ENCODE data around the gene RDX.

RDX gene

GRCh38 chr11:110165039-110165925 is 131.1 kb downstream of the RDX start:
- no peaks in the 10 kb centered on the region for H3K27me3 ChIP-seq (ENCODE audit: low read length)
- H2AFZ ChIP-seq (ENCODE audit: low read depth, low read length, severe bottlenecking), result no peak overlapping the region
- no peak for TF ChIP-seq EZH2phosphoT487 (conservative IDR thresholded peaks at IDR 0.05; ENCODE audit: low read length)
- TF ChIP-seq CTCF (IDR thresholded peaks at IDR 0.05; ENCODE audit: insufficient read depth, low read length, poor library complexity, severe bottlenecking), result no peak
- H3K79me2 ChIP-seq (ENCODE audit: insufficient read depth, low read length), result no peaks in the 10 kb centered on the region
- no peaks in the 10 kb centered on the region for H4K20me1 ChIP-seq (ENCODE audit: low read depth, low read length)
- H3K4me2 ChIP-seq (ENCODE audit: low read depth, low read length, poor library complexity, severe bottlenecking), result no peak overlapping the region
- H3K36me3 ChIP-seq (ENCODE audit: low read length), result no peaks in the 10 kb centered on the region
- H3K4me3 ChIP-seq (ENCODE audit: insufficient read depth, low read length, poor library complexity, severe bottlenecking), result no peak overlapping the region
- no peak overlapping the region for H3K27ac ChIP-seq (ENCODE audit: low read depth, low read length)
- no peaks in the 10 kb centered on the region for H3K9me3 ChIP-seq (ENCODE audit: insufficient read depth, low read length)
- no peaks in the 10 kb centered on the region for H3F3A ChIP-seq (ENCODE audit: insufficient read depth)
- no peak overlapping the region for H3K9ac ChIP-seq (ENCODE audit: low read length)
- H3K9me2 ChIP-seq (replicated peaks; ENCODE audit: insufficient read depth, low read length), result no peaks in the 10 kb centered on the region

- no peaks in the 10 kb centered on the region for H3K36me3 ChIP-seq (ENCODE audit: low read length)
- H3K9ac ChIP-seq (ENCODE audit: low read length), result no peak overlapping the region
- no peaks in the 10 kb centered on the region for H3F3A ChIP-seq (ENCODE audit: insufficient read depth)
- no peaks in the 10 kb centered on the region for H4K20me1 ChIP-seq (ENCODE audit: low read depth, low read length)
- H2AFZ ChIP-seq (ENCODE audit: low read depth, low read length, severe bottlenecking), result no peak overlapping the region
- no peaks in the 10 kb centered on the region for H3K9me2 ChIP-seq (replicated peaks; ENCODE audit: insufficient read depth, low read length)
- TF ChIP-seq CTCF (IDR thresholded peaks at IDR 0.05; ENCODE audit: insufficient read depth, low read length, poor library complexity, severe bottlenecking), result no peak
- no peak for TF ChIP-seq EZH2phosphoT487 (conservative IDR thresholded peaks at IDR 0.05; ENCODE audit: low read length)
- no peaks in the 10 kb centered on the region for H3K79me2 ChIP-seq (ENCODE audit: insufficient read depth, low read length)
- no peaks in the 10 kb centered on the region for H3K9me3 ChIP-seq (ENCODE audit: insufficient read depth, low read length)
- H3K27me3 ChIP-seq (ENCODE audit: low read length), result no peaks in the 10 kb centered on the region
- H3K27ac ChIP-seq (ENCODE audit: low read depth, low read length), result no peak overlapping the region
- no peak overlapping the region for H3K4me2 ChIP-seq (ENCODE audit: low read depth, low read length, poor library complexity, severe bottlenecking)
- no peak overlapping the region for H3K4me3 ChIP-seq (ENCODE audit: insufficient read depth, low read length, poor library complexity, severe bottlenecking)
These were observed 134.2 kb downstream of the RDX start for GRCh38 chr11:110162216-110162615.

GRCh38 chr11:110161061-110161460 is 135.4 kb downstream of the RDX start:
- no peaks in the 10 kb centered on the region for H3K9me3 ChIP-seq (ENCODE audit: insufficient read depth, low read length)
- no peaks in the 10 kb centered on the region for H3K36me3 ChIP-seq (ENCODE audit: low read length)
- no peaks in the 10 kb centered on the region for H4K20me1 ChIP-seq (ENCODE audit: low read depth, low read length)
- no peak overlapping the region for H3K4me3 ChIP-seq (ENCODE audit: insufficient read depth, low read length, poor library complexity, severe bottlenecking)
- H3K4me2 ChIP-seq (ENCODE audit: low read depth, low read length, poor library complexity, severe bottlenecking), result no peak overlapping the region
- no peak overlapping the region for H3K9ac ChIP-seq (ENCODE audit: low read length)
- H3F3A ChIP-seq (ENCODE audit: insufficient read depth), result no peaks in the 10 kb centered on the region
- no peaks in the 10 kb centered on the region for H3K79me2 ChIP-seq (ENCODE audit: insufficient read depth, low read length)
- no peak overlapping the region for H2AFZ ChIP-seq (ENCODE audit: low read depth, low read length, severe bottlenecking)
- H3K9me2 ChIP-seq (replicated peaks; ENCODE audit: insufficient read depth, low read length), result no peaks in the 10 kb centered on the region
- no peak overlapping the region for H3K27ac ChIP-seq (ENCODE audit: low read depth, low read length)
- H3K27me3 ChIP-seq (ENCODE audit: low read length), result no peaks in the 10 kb centered on the region
- TF ChIP-seq CTCF (IDR thresholded peaks at IDR 0.05; ENCODE audit: insufficient read depth, low read length, poor library complexity, severe bottlenecking), result no peak
- no peak for TF ChIP-seq EZH2phosphoT487 (conservative IDR thresholded peaks at IDR 0.05; ENCODE audit: low read length)

All from SU-DHL-6 (cell line).